ENCODE measurements around the gene LMBR1. TPM values are rescaled to one million over a fixed set of nuclear protein-coding genes. Genes with fewer than 3 reads are reported as not detected.

Gene LMBR1
- total RNA-seq, 1 experiment from 2014 or later: 105 TPM

GRCh38 chr7:156754201-156754600 lies 138.8 kb downstream of the LMBR1 start:
- no peaks in the 10 kb centered on the region for H3K9me3 Mint-ChIP-seq (ENCODE audit: unreplicated experiment)
- H3K4me3 Mint-ChIP-seq (ENCODE audit: unreplicated experiment): no peak overlapping the region
- peaks cover 31% of the 10 kb centered on the region for H3K36me3 Mint-ChIP-seq (ENCODE audit: insufficient read depth, unreplicated experiment)
- ChIA-PET CTCF (interaction anchor here (0.6 to 1.3 kb wide), 3 partner anchors 10 to 281 kb away, joined by 3 to 4 read pairs (median 3); no protein-coding TSS in a partner anchor), POLR2A (interaction anchor here (1.0 to 1.1 kb wide), 2 partner anchors 11 to 28 kb away, joined by 3 to 4 read pairs; no protein-coding TSS in a partner anchor)
- H3K27me3 Mint-ChIP-seq (ENCODE audit: insufficient read depth, unreplicated experiment): no peaks in the 10 kb centered on the region
- no peak for TF ChIP-seq CTCF (IDR thresholded peaks at IDR 0.05; ENCODE audit: unreplicated experiment)
- BruUV-seq (replicated peaks): no TSS peak
- intact Hi-C loops (cut with micrococcal nuclease): no loop called here
- no peak overlapping the region for H3K27ac Mint-ChIP-seq (ENCODE audit: low read depth, unreplicated experiment)
- DNase-seq (ENCODE audit: unreplicated experiment): no peak
- H3K4me1 Mint-ChIP-seq (ENCODE audit: insufficient read depth, unreplicated experiment): no peaks in the 10 kb centered on the region

GRCh38 chr7:156753630-156754029 lies 139.4 kb downstream of the LMBR1 start:
- Mint-ChIP-seq H3K27me3 (ENCODE audit: insufficient read depth, unreplicated experiment) (no peaks in the 10 kb centered on the region), H3K4me1 (ENCODE audit: insufficient read depth, unreplicated experiment) (no peaks in the 10 kb centered on the region), H3K4me3 (ENCODE audit: unreplicated experiment) (no peak overlapping the region), H3K27ac (ENCODE audit: low read depth, unreplicated experiment) (no peak overlapping the region), H3K36me3 (ENCODE audit: insufficient read depth, unreplicated experiment) (peaks cover 27% of the 10 kb centered on the region), H3K9me3 (ENCODE audit: unreplicated experiment) (no peaks in the 10 kb centered on the region)
- ChIA-PET CTCF (interaction anchor here (1.3 kb wide), 1 partner anchor 10 kb away, joined by 4 read pairs; no protein-coding TSS in a partner anchor), POLR2A (interaction anchor here (1.0 to 1.1 kb wide), 2 partner anchors 11 to 28 kb away, joined by 3 to 4 read pairs; no protein-coding TSS in a partner anchor)
- no peak for DNase-seq (ENCODE audit: unreplicated experiment)
- BruUV-seq (replicated peaks): no TSS peak
- intact Hi-C loops (cut with micrococcal nuclease): no loop called here
- no peak for TF ChIP-seq CTCF (IDR thresholded peaks at IDR 0.05; ENCODE audit: unreplicated experiment)

- intact Hi-C loops (cut with micrococcal nuclease): no loop called here
- Mint-ChIP-seq H3K4me1 (ENCODE audit: insufficient read depth, unreplicated experiment) (no peaks in the 10 kb centered on the region), H3K36me3 (ENCODE audit: insufficient read depth, unreplicated experiment) (peaks cover 23% of the 10 kb centered on the region), H3K9me3 (ENCODE audit: unreplicated experiment) (no peaks in the 10 kb centered on the region), H3K4me3 (ENCODE audit: unreplicated experiment) (no peak overlapping the region), H3K27me3 (ENCODE audit: insufficient read depth, unreplicated experiment) (no peaks in the 10 kb centered on the region), H3K27ac (ENCODE audit: low read depth, unreplicated experiment) (no peak overlapping the region)
- no peak for DNase-seq (ENCODE audit: unreplicated experiment)
- TF ChIP-seq CTCF (IDR thresholded peaks at IDR 0.05; ENCODE audit: unreplicated experiment): no peak
- POLR2A ChIA-PET: interaction anchor here (0.6 to 1.0 kb wide), 2 partner anchors 10 to 12 kb away, joined by 3 read pairs; no protein-coding TSS in a partner anchor
- CTCF ChIA-PET: interaction anchor here (0.6 kb wide), 1 partner anchor 12 kb away, joined by 3 read pairs; no protein-coding TSS in a partner anchor
- BruUV-seq (replicated peaks): no TSS peak
Observed at GRCh38 chr7:156753229-156753560, 139.8 kb downstream of the LMBR1 start.

- POLR2A ChIA-PET: interaction anchor here (0.6 kb wide), 1 partner anchor 9 kb away, joined by 3 read pairs; no protein-coding TSS in a partner anchor
- H3K4me3 Mint-ChIP-seq (ENCODE audit: unreplicated experiment): no peak overlapping the region
- H3K4me1 Mint-ChIP-seq (ENCODE audit: insufficient read depth, unreplicated experiment): no peaks in the 10 kb centered on the region
- no TSS peak for BruUV-seq (replicated peaks)
- H3K36me3 Mint-ChIP-seq (ENCODE audit: insufficient read depth, unreplicated experiment): peaks cover 17% of the 10 kb centered on the region
- CTCF ChIA-PET: interaction anchor here (0.6 to 1.0 kb wide), 4 partner anchors 12 to 433 kb away, joined by 3 to 7 read pairs (median 4); no protein-coding TSS in a partner anchor
- intact Hi-C loops (cut with micrococcal nuclease): no loop called here
- no peak for TF ChIP-seq CTCF (IDR thresholded peaks at IDR 0.05; ENCODE audit: unreplicated experiment)
- no peak for DNase-seq (ENCODE audit: unreplicated experiment)
- H3K27me3 Mint-ChIP-seq (ENCODE audit: insufficient read depth, unreplicated experiment): no peaks in the 10 kb centered on the region
- no peaks in the 10 kb centered on the region for H3K9me3 Mint-ChIP-seq (ENCODE audit: unreplicated experiment)
- H3K27ac Mint-ChIP-seq (ENCODE audit: low read depth, unreplicated experiment): no peak overlapping the region
Observed at GRCh38 chr7:156752367-156753228, 140.4 kb downstream of the LMBR1 start.
